ENCODE data around the gene MSH5.
A peak's percentile ranks its signal among the peaks of the same experiment; 100 is the strongest.

The MSH5 gene

GRCh38 chr6:31734247-31734820, 5.5 kb upstream of the MSH5 start:
- peaks cover 23% of the 10 kb centered on the region for H3F3A ChIP-seq (ENCODE audit: low read depth)

GRCh38 chr6:31734821-31735406, 4.9 kb upstream of the MSH5 start:
- H4K20me1 ChIP-seq (ENCODE audit: insufficient read depth, low read length, poor library complexity, severe bottlenecking), result peaks cover 36% of the 10 kb centered on the region
- no peaks in the 10 kb centered on the region for H3K9me3 ChIP-seq (ENCODE audit: insufficient read depth, low read depth, low read length)
- peak overlapping the region; percentile 99 for H3K4me2 ChIP-seq (ENCODE audit: low read depth, low read length, poor library complexity, severe bottlenecking)
- H3K4me1 ChIP-seq (ENCODE audit: insufficient read depth, low read length, poor library complexity, severe bottlenecking), result peaks cover 63% of the 10 kb centered on the region
- H3K4me3 ChIP-seq (ENCODE audit: low read length, poor library complexity, severe bottlenecking), result peak overlapping the region; percentile 100
- no peaks in the 10 kb centered on the region for H3K9me2 ChIP-seq (replicated peaks; ENCODE audit: low read depth, low read length)
- H3F3A ChIP-seq (ENCODE audit: low read depth), result peaks cover 23% of the 10 kb centered on the region
- TF ChIP-seq CTCF (conservative IDR thresholded peaks at IDR 0.05; ENCODE audit: low read length) (no peak), EZH2phosphoT487 (IDR thresholded peaks at IDR 0.05; ENCODE audit: borderline replicate concordance) (no peak)
- peaks cover 9% of the 10 kb centered on the region for H3K27me3 ChIP-seq (ENCODE audit: insufficient read depth, low read length, poor library complexity, severe bottlenecking)
- H3K9ac ChIP-seq (ENCODE audit: low read depth, low read length, poor library complexity, severe bottlenecking), result peak overlapping the region; percentile 100
- peaks cover 35% of the 10 kb centered on the region for H3K36me3 ChIP-seq (ENCODE audit: insufficient read depth, low read length)
- H2AFZ ChIP-seq (ENCODE audit: low read length), result no peak overlapping the region
- H3K79me2 ChIP-seq (ENCODE audit: insufficient read depth, low read length), result peaks cover 71% of the 10 kb centered on the region

More at GRCh38 chr6:31734247-31734820, 5.5 kb upstream of the MSH5 start:
- Histone ChIP-seq H3K9me2 (replicated peaks; ENCODE audit: low read depth, low read length) (no peaks in the 10 kb centered on the region), H3K4me3 (ENCODE audit: low read length, poor library complexity, severe bottlenecking) (peak overlapping the region; percentile 100), H2AFZ (ENCODE audit: low read length) (no peak overlapping the region), H3K4me1 (ENCODE audit: insufficient read depth, low read length, poor library complexity, severe bottlenecking) (peaks cover 61% of the 10 kb centered on the region), H3K9ac (ENCODE audit: low read depth, low read length, poor library complexity, severe bottlenecking) (peak overlapping the region; percentile 100), H3K9me3 (ENCODE audit: insufficient read depth, low read depth, low read length) (no peaks in the 10 kb centered on the region), H3K36me3 (ENCODE audit: insufficient read depth, low read length) (peaks cover 35% of the 10 kb centered on the region), H3K4me2 (ENCODE audit: low read depth, low read length, poor library complexity, severe bottlenecking) (peak overlapping the region; percentile 99), H3K27me3 (ENCODE audit: insufficient read depth, low read length, poor library complexity, severe bottlenecking) (peaks cover 9% of the 10 kb centered on the region), H3K79me2 (ENCODE audit: insufficient read depth, low read length) (peaks cover 75% of the 10 kb centered on the region), H4K20me1 (ENCODE audit: insufficient read depth, low read length, poor library complexity, severe bottlenecking) (peaks cover 36% of the 10 kb centered on the region)
- TF ChIP-seq CTCF (conservative IDR thresholded peaks at IDR 0.05; ENCODE audit: low read length) (no peak), EZH2phosphoT487 (IDR thresholded peaks at IDR 0.05; ENCODE audit: borderline replicate concordance) (no peak)

GRCh38 chr6:31736021-31736767, 3.6 kb upstream of the MSH5 start, which contains the start of gene CLIC1:
Gene CLIC1 (minus strand): TSS chr6:31736530. CDS start chr6:31736300, 230 bp downstream.
- Histone ChIP-seq H3K4me1 (ENCODE audit: insufficient read depth, low read length, poor library complexity, severe bottlenecking) (peaks cover 60% of the 10 kb centered on the region), H3K27me3 (ENCODE audit: insufficient read depth, low read length, poor library complexity, severe bottlenecking) (peaks cover 9% of the 10 kb centered on the region)

More at GRCh38 chr6:31736021-31736767, 3.6 kb upstream of the MSH5 start, which contains the start of gene CLIC1:
- no peak within 1 kb of the TSS for H2AFZ ChIP-seq (ENCODE audit: low read length)
- H3K36me3 ChIP-seq (ENCODE audit: insufficient read depth, low read length), result peaks cover 27% of the 10 kb centered on the region
- H3K4me2 ChIP-seq (ENCODE audit: low read depth, low read length, poor library complexity, severe bottlenecking), result peak within 1 kb of the TSS; percentile 99
- H4K20me1 ChIP-seq (ENCODE audit: insufficient read depth, low read length, poor library complexity, severe bottlenecking), result peaks cover 29% of the 10 kb centered on the region
- peaks cover 20% of the 10 kb centered on the region for H3F3A ChIP-seq (ENCODE audit: low read depth)
- H3K79me2 ChIP-seq (ENCODE audit: insufficient read depth, low read length), result peaks cover 75% of the 10 kb centered on the region
- TF ChIP-seq EZH2phosphoT487 (IDR thresholded peaks at IDR 0.05; ENCODE audit: borderline replicate concordance) (no peak), CTCF (conservative IDR thresholded peaks at IDR 0.05; ENCODE audit: low read length) (no peak)
- no peaks in the 10 kb centered on the region for H3K9me3 ChIP-seq (ENCODE audit: insufficient read depth, low read depth, low read length)
- no peaks in the 10 kb centered on the region for H3K9me2 ChIP-seq (replicated peaks; ENCODE audit: low read depth, low read length)
- H3K4me3 ChIP-seq (ENCODE audit: low read length, poor library complexity, severe bottlenecking), result peak within 1 kb of the TSS; percentile 100
- H3K9ac ChIP-seq (ENCODE audit: low read depth, low read length, poor library complexity, severe bottlenecking), result peak within 1 kb of the TSS; percentile 100

Data from Loucy (cell line).